GM19240 (cell line): ENCODE data around the gene PPP6R3.
"Not testable (repeated sequence)": the region's sequence is repeated elsewhere in the genome, so short reads cannot be mapped to it uniquely, and the experiment has no call there.

Experiments
- DNase-seq: peaks from one replicate; pipeline ENCODE4 v3.0.0; 2011; ENCODE audit warnings: low spot score; ENCODE audit not compliant: insufficient read length

PPP6R3 gene

GRCh38 chr11:68460741-68461574, at the start of gene PPP6R3:
Gene PPP6R3 (plus strand): TSS chr11:68460752. CDS start chr11:68537665, 76,913 bp downstream.
- DNase-seq = no peak

GRCh38 chr11:68411501-68411991, 49.0 kb upstream of the PPP6R3 start:
- no peak for DNase-seq

GRCh38 chr11:68412593-68413475, 47.7 kb upstream of the PPP6R3 start:
- DNase-seq = no peak

- no peak for DNase-seq
Observed at GRCh38 chr11:68413591-68413999, 47.0 kb upstream of the PPP6R3 start.

- no peak for DNase-seq
Observed at GRCh38 chr11:68414496-68415221, 45.9 kb upstream of the PPP6R3 start.

GRCh38 chr11:68416070-68416578, 44.4 kb upstream of the PPP6R3 start:
- no peak for DNase-seq

- no peak for DNase-seq
Observed at GRCh38 chr11:68418648-68419047, 41.9 kb upstream of the PPP6R3 start.

GRCh38 chr11:68420171-68420570, 40.4 kb upstream of the PPP6R3 start:
- no peak for DNase-seq

- no peak for DNase-seq
Observed at GRCh38 chr11:68423481-68423880, 37.1 kb upstream of the PPP6R3 start.

GRCh38 chr11:68424101-68424632, 36.4 kb upstream of the PPP6R3 start:
- DNase-seq = no peak

GRCh38 chr11:68424981-68425865, 35.3 kb upstream of the PPP6R3 start:
- DNase-seq = no peak

GRCh38 chr11:68425866-68426380, 34.6 kb upstream of the PPP6R3 start:
- DNase-seq = no peak

GRCh38 chr11:68429661-68430060, 30.9 kb upstream of the PPP6R3 start:
- DNase-seq = no peak

GRCh38 chr11:68430384-68430783, 30.2 kb upstream of the PPP6R3 start:
- no peak for DNase-seq

- DNase-seq = no peak
Observed at GRCh38 chr11:68430801-68431200, 29.8 kb upstream of the PPP6R3 start.

- DNase-seq = no peak
Observed at GRCh38 chr11:68431984-68432645, 28.4 kb upstream of the PPP6R3 start.

GRCh38 chr11:68432874-68433273, 27.7 kb upstream of the PPP6R3 start:
- DNase-seq = no peak

- no peak for DNase-seq
Observed at GRCh38 chr11:68433541-68433940, 27.0 kb upstream of the PPP6R3 start.

- DNase-seq = not testable (repeated sequence)
Observed at GRCh38 chr11:68434159-68434558, 26.4 kb upstream of the PPP6R3 start.
